Cardiac fibroblast (primary cell): ENCODE measurements around the gene CCT7.

Experiments
- DNase-seq, 2 donors: peaks; one replicate each; pipeline versions ENCODE4 v3.0.0 to v3.0.0-alpha.2; 2010; ENCODE audit warnings: low read depth in 2 of 2
- H3K4me3 ChIP-seq, 2 donors: replicated peaks in 1 of 2; 1 replicate in 1 of 2; 2 replicates in 1 of 2; pipeline ENCODE4 v1.5.1; 2011; ENCODE audit warnings: low read depth in 2 of 2, low read length in 2 of 2, mild to moderate bottlenecking in 2 of 2, moderate library complexity in 1 of 2
- CTCF ChIP-seq: IDR thresholded peaks from one replicate; pipeline ENCODE4 v1.5.1; 2011; ENCODE audit warnings: low read depth, mild to moderate bottlenecking, low read length, inconsistent platforms

CCT7 gene

DNA sequence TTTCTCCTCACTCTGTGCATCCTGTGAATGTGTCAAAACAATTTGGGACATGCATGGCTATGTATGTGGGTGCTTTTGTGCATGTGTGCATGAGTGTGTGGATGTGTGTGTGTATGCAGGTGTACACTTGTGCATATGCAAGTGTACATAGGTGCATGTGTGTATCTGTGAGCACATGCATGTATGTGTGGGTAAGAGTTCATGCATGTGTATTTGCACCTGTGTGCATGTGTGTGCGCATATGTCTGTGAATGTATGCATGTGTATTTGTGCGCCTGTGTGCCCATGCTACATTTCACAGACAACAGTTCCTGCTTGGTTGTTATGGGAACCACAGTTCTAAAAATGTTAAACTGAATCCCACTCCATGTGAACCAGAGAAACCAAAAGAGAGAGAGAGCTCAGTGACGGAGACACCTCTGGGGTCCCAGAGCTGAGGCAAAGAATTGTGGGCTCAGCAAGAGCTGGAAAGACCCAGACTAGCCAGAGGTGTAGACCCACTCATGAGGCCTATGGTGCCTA, 52.1 kb downstream of the CCT7 start:
- DNase-seq: no peak
- no peak for TF ChIP-seq CTCF
- H3K4me3 ChIP-seq: no peak overlapping the region

GRCh38 chr2:73289304-73289703, 55.2 kb downstream of the CCT7 start:
- no peak for TF ChIP-seq CTCF
- no peak for DNase-seq
- no peak overlapping the region for H3K4me3 ChIP-seq

DNA sequence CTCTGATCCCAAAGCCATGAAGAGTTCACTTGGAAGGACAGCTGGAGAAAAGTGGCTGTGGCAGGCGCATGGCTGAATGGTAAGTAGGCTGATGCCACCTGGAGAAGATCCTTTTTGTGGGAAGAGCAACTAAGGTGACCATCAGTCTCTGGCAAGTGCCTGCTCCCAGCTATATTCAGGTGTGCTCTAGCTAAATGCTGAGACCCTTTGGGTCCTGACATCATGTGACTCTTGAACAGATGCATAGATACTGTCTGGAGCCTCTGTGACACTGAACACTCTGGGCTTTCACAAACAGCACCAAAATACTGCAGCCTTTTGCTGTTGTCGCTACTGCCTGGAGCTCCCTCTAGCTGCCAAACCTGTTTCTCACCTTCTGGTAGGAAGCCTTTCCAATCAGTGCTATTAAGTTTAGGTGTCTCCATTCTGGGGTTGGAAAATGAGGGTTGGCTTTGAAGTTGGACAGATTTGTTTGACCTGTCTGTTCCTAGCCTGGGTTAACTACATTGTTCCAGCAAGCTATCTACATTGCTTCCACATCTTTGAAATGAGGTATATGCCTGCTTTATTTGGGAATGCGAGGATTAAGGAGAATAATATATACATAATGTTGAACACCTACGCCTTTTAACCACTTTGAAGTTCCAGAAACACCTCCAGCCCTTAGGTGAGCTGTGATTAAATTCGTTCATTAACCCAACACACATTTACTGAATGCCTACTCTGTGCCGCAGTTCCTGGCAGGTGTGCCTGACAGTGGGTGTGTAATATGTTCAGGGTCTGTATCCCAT, 56.1 kb downstream of the CCT7 start:
- H3K4me3 ChIP-seq: no peak overlapping the region
- DNase-seq: peak; percentile 48 to 52
- peak; percentile 74 for TF ChIP-seq CTCF

- DNase-seq: peak; percentile 54 to 68
- H3K4me3 ChIP-seq: peak overlapping the region in 1 of 2 donors; percentile 23
- TF ChIP-seq CTCF: no peak
Measured at GRCh38 chr2:73291093-73291460, 57.0 kb downstream of the CCT7 start.

- peak overlapping the region in 1 of 2 donors; percentile 23 for H3K4me3 ChIP-seq
- peak in 1 of 2 donors; percentile 7 for DNase-seq
- peak; percentile 15 for TF ChIP-seq CTCF
Measured at GRCh38 chr2:73291461-73292315, 57.6 kb downstream of the CCT7 start.

DNA sequence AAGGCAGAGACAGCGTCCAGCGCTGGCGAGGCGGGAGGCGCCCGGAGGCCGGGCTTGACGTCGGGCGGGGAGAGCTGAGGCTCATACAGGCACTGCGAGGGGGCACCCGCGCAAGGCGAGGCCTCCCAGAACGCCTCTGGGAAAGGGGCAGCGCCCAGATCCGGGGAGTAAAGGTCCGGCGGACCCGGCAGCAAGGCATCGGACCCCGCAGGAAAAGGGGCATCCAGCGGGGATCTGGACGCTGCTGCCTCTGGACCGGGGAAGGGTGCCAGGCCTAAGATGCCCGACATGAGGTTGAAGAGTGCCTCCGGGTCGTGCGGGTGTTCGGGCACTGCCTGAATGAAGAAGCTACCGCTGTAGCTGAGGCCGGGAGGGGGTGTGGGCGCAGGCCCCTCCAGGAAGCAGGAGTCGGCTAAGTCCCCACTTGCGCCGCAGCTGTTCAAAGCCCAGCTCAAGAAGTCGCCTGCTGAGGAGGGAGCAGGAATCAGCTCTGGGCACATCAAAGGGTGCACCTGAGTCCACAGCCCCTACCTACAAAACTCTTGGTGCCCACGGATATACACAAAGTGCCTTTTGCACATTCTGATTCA, 58.3 kb downstream of the CCT7 start:
- TF ChIP-seq CTCF: no peak
- no peak for DNase-seq

More for the DNA sequence above, 58.3 kb downstream of the CCT7 start:
- no peak overlapping the region for H3K4me3 ChIP-seq
